Naive thymus-derived CD4-positive, alpha-beta T cell (primary cell): ENCODE data around the gene COQ3. TPM values are rescaled to one million over a fixed set of nuclear protein-coding genes. Genes with fewer than 3 reads are reported as not detected.
"Not testable (repeated sequence)": the region's sequence is repeated elsewhere in the genome, so short reads cannot be mapped to it uniquely, and the experiment has no call there.

ENCODE experiments used
- ATAC-seq: fragments of 150-1000 bp; cut with Tn5 transposase; 2 replicates; pipeline ENCODE4 v1.10.0; 2021; ENCODE audit warnings: mild to moderate bottlenecking, moderate library complexity
- CTCF ChIA-PET: fragments of 350-600 bp; sonication (Branson Sonifier 250); formaldehyde crosslinking; loops from one replicate; lab custom pipeline; 2021; ENCODE audit warnings: antibody characterized with exemption; lab: Charles Lee
- POLR2A ChIA-PET: fragments of 350-600 bp; sonication (Branson Sonifier 250); formaldehyde crosslinking; loops from one replicate; lab custom pipeline; 2021; ENCODE audit warnings: antibody characterized with exemption, inconsistent platforms; lab: Charles Lee
- DNase-seq, 9 donors: peaks; one replicate each; pipeline versions ENCODE4 v3.0.0 to v3.0.0-alpha.2; 2020 to 2022; ENCODE audit warnings: mixed read lengths in 1 of 9
- H3K27ac ChIP-seq: one replicate; pipeline ENCODE4 v1.7.0; 2013; ENCODE audit warnings: mild to moderate bottlenecking, low read depth, low read length, moderate library complexity
- H3K27me3 ChIP-seq, 2 donors: one replicate each; pipeline ENCODE4 v1.7.0; 2013; ENCODE audit warnings: low read length in 2 of 2, mild to moderate bottlenecking in 2 of 2, moderate library complexity in 2 of 2; ENCODE audit not compliant: control insufficient read depth in 2 of 2, insufficient read depth in 2 of 2
- H3K36me3 ChIP-seq, 3 experiments: 1 replicate in 2 of 3; 2 replicates in 1 of 3; pipeline ENCODE4 v1.7.0; 2013; ENCODE audit warnings: low read length in 3 of 3, mild to moderate bottlenecking in 3 of 3, moderate library complexity in 1 of 3; ENCODE audit not compliant: insufficient read depth in 3 of 3, control insufficient read depth in 2 of 3
- H3K4me1 ChIP-seq, 2 donors: one replicate each; pipeline ENCODE4 v1.7.0; 2013; ENCODE audit warnings: low read length in 2 of 2, mild to moderate bottlenecking in 2 of 2, moderate library complexity in 1 of 2; ENCODE audit not compliant: control insufficient read depth in 2 of 2, insufficient read depth in 2 of 2
- H3K4me3 ChIP-seq: 2 replicates; pipeline ENCODE4 v1.7.0; 2013; ENCODE audit warnings: mild to moderate bottlenecking, low read length
- H3K9me3 ChIP-seq, 3 experiments: 1 replicate in 2 of 3; 2 replicates in 1 of 3; pipeline ENCODE4 v1.7.0; 2013; ENCODE audit warnings: low read length in 3 of 3; ENCODE audit not compliant: control insufficient read depth in 2 of 3
- H3K27ac Mint-ChIP-seq, 9 donors: one replicate each; pipeline ENCODE4 v1.8.0; 2020 to 2022; ENCODE audit warnings: mixed read lengths in 9 of 9, mild to moderate bottlenecking in 8 of 9, moderate library complexity in 5 of 9, inconsistent platforms in 2 of 9
- H3K27me3 Mint-ChIP-seq, 5 donors: one replicate each; pipeline ENCODE4 v1.8.0; 2021 to 2022; ENCODE audit warnings: mixed read lengths in 5 of 5, mild to moderate bottlenecking in 1 of 5
- H3K36me3 Mint-ChIP-seq, 5 donors: one replicate each; pipeline ENCODE4 v1.8.0; 2020 to 2022; ENCODE audit warnings: mixed read lengths in 5 of 5, mild to moderate bottlenecking in 3 of 5, inconsistent platforms in 1 of 5
- H3K4me1 Mint-ChIP-seq, 7 donors: one replicate each; pipeline ENCODE4 v1.8.0; 2020 to 2022; ENCODE audit warnings: mixed read lengths in 7 of 7, mild to moderate bottlenecking in 3 of 7, inconsistent platforms in 1 of 7
- H3K4me3 Mint-ChIP-seq, 10 donors: one replicate each; pipeline ENCODE4 v1.8.0; 2020 to 2022; ENCODE audit warnings: mild to moderate bottlenecking in 10 of 10, mixed read lengths in 10 of 10, moderate library complexity in 6 of 10, inconsistent platforms in 2 of 10
- H3K9me3 Mint-ChIP-seq, 11 donors: one replicate each; pipeline ENCODE4 v1.8.0; 2020 to 2022; ENCODE audit warnings: mixed read lengths in 11 of 11, mild to moderate bottlenecking in 4 of 11, inconsistent platforms in 1 of 11, moderate library complexity in 1 of 11
- intact Hi-C, 2 donors: fragments of 100-400 bp; cut with micrococcal nuclease; formaldehyde crosslinking; loops; one replicate each; pipeline ENCODE4 v1.15.1; 2023
- polyA plus RNA-seq, 2 donors: library from polyadenylated mRNA; unstranded; fragments of 300-500 nt; fragmentation: Illumina TruSeq; gene quantifications; one replicate each; pipeline ENCODE4 v1.2.3, GENCODE V29; 2021
- total RNA-seq, 6 experiments: library from RNA in 5 of 6; stranded (reverse) in 5 of 6; gene quantifications; 1 replicate in 5 of 6; 2 replicates in 1 of 6; pipeline ENCODE4 v1.2.3 and lab custom pipeline; 2021 to 2026

COQ3 gene
- total and polyA plus RNA-seq, 7 experiments from 2014 or later = 1.8 to 11.4 (median 5.1) TPM

DNA sequence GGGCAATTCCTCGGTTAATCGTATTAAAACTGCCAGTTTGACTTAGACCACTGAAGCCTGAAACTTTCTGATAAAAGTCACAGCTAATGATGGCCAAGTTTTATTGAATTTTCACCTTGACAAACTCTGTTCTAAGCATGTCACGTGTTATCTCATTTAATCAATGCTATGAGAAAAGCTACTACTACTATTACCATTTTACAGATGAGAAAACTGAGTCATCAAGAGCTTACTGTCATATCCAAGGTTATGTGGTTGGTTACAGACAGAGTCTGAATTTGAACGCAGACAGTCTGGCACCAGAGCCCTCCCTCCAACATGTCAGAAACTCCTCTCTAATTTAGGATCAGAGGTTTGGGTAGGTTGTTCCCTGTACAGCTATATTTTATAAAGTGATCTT is 48.8 kb downstream of the COQ3 start:
- intact Hi-C loops = no loop called here
- CTCF ChIA-PET = interaction anchor here (0.6 kb wide), 1 partner anchor 37 kb away, joined by 3 read pairs; no protein-coding TSS in a partner anchor

GRCh38 chr6:99344289-99344688 is 49.7 kb downstream of the COQ3 start:
- Mint-ChIP-seq H3K4me1 (peaks cover 0 to 3% (median 0%) of the 10 kb centered on the region in 7 donors), H3K27ac (no peak overlapping the region), H3K27me3 (peaks cover 46 to 72% (median 54%) of the 10 kb centered on the region in 5 donors), H3K9me3 (peaks cover 0 to 1% (median 0%) of the 10 kb centered on the region in 11 donors), H3K4me3 (no peak overlapping the region), H3K36me3 (no peaks in the 10 kb centered on the region)
- ATAC-seq = no peak
- Histone ChIP-seq H3K4me1 (no peaks in the 10 kb centered on the region), H3K9me3 (no peaks in the 10 kb centered on the region), H3K4me3 (no peak overlapping the region), H3K36me3 (no peaks in the 10 kb centered on the region), H3K27me3 (peaks cover 0 to 8% of the 10 kb centered on the region in 2 donors), H3K27ac (no peak overlapping the region)
- ChIA-PET CTCF (no interaction called here), POLR2A (no interaction called here)
- no peak for DNase-seq
- intact Hi-C loops = no loop called here

More for the DNA sequence above, 48.8 kb downstream of the COQ3 start:
- Histone ChIP-seq H3K9me3 (no peaks in the 10 kb centered on the region), H3K4me3 (no peak overlapping the region), H3K36me3 (no peaks in the 10 kb centered on the region), H3K27me3 (peaks cover 0 to 11% of the 10 kb centered on the region in 2 donors), H3K27ac (no peak overlapping the region), H3K4me1 (no peaks in the 10 kb centered on the region)
- Mint-ChIP-seq H3K4me3 (no peak overlapping the region), H3K9me3 (peaks cover 0 to 1% (median 0%) of the 10 kb centered on the region in 11 donors), H3K4me1 (peaks cover 0 to 4% (median 3%) of the 10 kb centered on the region in 7 donors), H3K27me3 (peaks cover 42 to 70% (median 52%) of the 10 kb centered on the region in 5 donors), H3K27ac (no peak overlapping the region), H3K36me3 (no peaks in the 10 kb centered on the region)
- no peak for DNase-seq
- no peak for ATAC-seq
- POLR2A ChIA-PET = no interaction called here

GRCh38 chr6:99341862-99342455 is 52.0 kb downstream of the COQ3 start:
- ChIA-PET CTCF (no interaction called here), POLR2A (no interaction called here)
- ATAC-seq = no peak
- Histone ChIP-seq H3K36me3 (no peaks in the 10 kb centered on the region), H3K4me3 (no peak overlapping the region), H3K27me3 (no peaks in the 10 kb centered on the region), H3K4me1 (no peaks in the 10 kb centered on the region), H3K27ac (no peak overlapping the region), H3K9me3 (no peaks in the 10 kb centered on the region)
- no peaks in the 10 kb centered on the region for H3K9me3 Mint-ChIP-seq
- no peak overlapping the region for H3K4me3 Mint-ChIP-seq
- H3K36me3 Mint-ChIP-seq = no peaks in the 10 kb centered on the region
- peaks cover 0 to 3% (median 0%) of the 10 kb centered on the region in 7 donors for H3K4me1 Mint-ChIP-seq
- no peak overlapping the region for H3K27ac Mint-ChIP-seq
- intact Hi-C loops = no loop called here
- H3K27me3 Mint-ChIP-seq = peaks cover 49 to 66% (median 60%) of the 10 kb centered on the region in 5 donors
- DNase-seq = no peak

GRCh38 chr6:99338188-99338587 is 55.8 kb downstream of the COQ3 start:
- no peaks in the 10 kb centered on the region for H3K27me3 ChIP-seq
- H3K4me1 ChIP-seq = no peaks in the 10 kb centered on the region
- H3K27ac ChIP-seq = no peak overlapping the region
- DNase-seq = no peak
- no peaks in the 10 kb centered on the region for H3K36me3 Mint-ChIP-seq
- no peaks in the 10 kb centered on the region for H3K36me3 ChIP-seq
- H3K4me3 Mint-ChIP-seq = no peak overlapping the region
- peaks cover 0 to 4% (median 0%) of the 10 kb centered on the region in 7 donors for H3K4me1 Mint-ChIP-seq
- no peak for ATAC-seq
- CTCF ChIA-PET = no interaction called here
- H3K9me3 ChIP-seq = no peaks in the 10 kb centered on the region
- H3K27ac Mint-ChIP-seq = no peak overlapping the region
- POLR2A ChIA-PET = no interaction called here
- peaks cover 33 to 47% (median 39%) of the 10 kb centered on the region in 5 donors for H3K27me3 Mint-ChIP-seq
- H3K4me3 ChIP-seq = no peak overlapping the region
- H3K9me3 Mint-ChIP-seq = no peaks in the 10 kb centered on the region
- intact Hi-C loops = no loop called here

DNA sequence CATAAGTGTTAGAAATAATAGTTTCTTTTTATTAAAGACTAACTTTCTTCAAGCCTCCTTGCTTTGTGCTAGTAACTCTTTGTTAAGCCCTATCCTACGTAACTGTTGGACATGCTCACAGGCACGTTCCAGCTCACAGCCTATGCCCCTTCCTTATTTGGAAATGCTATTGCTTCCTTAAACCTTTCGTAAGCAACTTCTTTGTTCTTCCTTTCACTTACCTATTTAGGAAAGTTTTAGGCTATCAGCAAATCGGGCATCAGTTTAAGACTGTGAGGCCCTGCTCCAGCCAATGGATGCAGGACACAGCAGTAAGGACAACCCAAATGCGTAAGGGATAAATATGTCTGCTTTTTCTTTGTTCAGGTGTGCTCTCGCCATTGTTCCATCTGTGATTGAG is 58.7 kb downstream of the COQ3 start:
- CTCF ChIA-PET, DNase-seq, H3K4me1 Mint-ChIP-seq, H3K4me3 ChIP-seq, H3K9me3 ChIP-seq, ATAC-seq, H3K36me3 Mint-ChIP-seq, POLR2A ChIA-PET, H3K9me3 Mint-ChIP-seq, H3K27me3 ChIP-seq, H3K36me3 ChIP-seq, H3K27ac Mint-ChIP-seq, H3K4me1 ChIP-seq, H3K27ac ChIP-seq: not testable (repeated sequence)
- intact Hi-C loops = loop anchor here in 1 of 2 donors (2.0 kb wide), 1 partner anchor 90 kb away; the partner anchor contains the start of gene PNISR
- H3K4me3 Mint-ChIP-seq = peak overlapping the region in 1 of 10 donors; percentile 23
- peaks cover 27 to 43% (median 35%) of the 10 kb centered on the region in 5 donors for H3K27me3 Mint-ChIP-seq

DNA sequence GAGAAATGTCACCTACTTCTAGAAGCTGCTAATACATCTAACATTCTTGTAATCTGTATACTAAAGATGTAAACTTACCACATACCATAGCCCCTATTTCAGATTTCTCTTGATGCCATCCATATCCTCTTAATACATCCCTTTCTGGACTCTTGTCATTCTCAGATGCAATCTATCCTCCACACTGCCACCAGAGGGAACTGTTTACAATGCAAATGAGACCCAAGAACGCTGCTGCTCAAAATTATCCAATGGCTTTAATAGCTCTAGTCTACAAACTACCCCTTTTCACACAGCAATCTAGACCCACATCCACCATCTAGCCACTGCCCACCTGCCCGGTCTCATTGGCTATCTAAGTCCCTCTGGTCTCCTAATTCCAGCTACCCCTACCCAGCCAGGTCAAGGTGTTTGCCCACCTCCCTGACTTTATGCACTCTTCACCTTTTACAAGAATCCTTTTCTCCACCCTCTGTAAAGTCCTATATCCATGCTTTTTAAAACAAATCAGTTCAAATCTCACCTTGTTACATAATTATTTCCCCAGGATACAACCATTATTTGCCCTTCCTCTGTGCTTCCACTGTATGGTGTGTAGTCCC is 59.4 kb downstream of the COQ3 start:
- peak in 1 of 9 donors; percentile 12 for DNase-seq
- no peaks in the 10 kb centered on the region for H3K9me3 ChIP-seq
- ChIA-PET POLR2A (no interaction called here), CTCF (no interaction called here)
- no peak overlapping the region for H3K4me3 Mint-ChIP-seq
- peaks cover 30 to 42% (median 33%) of the 10 kb centered on the region in 5 donors for H3K27me3 Mint-ChIP-seq
- peak; percentile 41 for ATAC-seq
- H3K4me1 Mint-ChIP-seq = peaks cover 0 to 4% (median 2%) of the 10 kb centered on the region in 7 donors
- no peaks in the 10 kb centered on the region for H3K36me3 ChIP-seq
- H3K27ac Mint-ChIP-seq = no peak overlapping the region
- H3K36me3 Mint-ChIP-seq = no peaks in the 10 kb centered on the region
- no peaks in the 10 kb centered on the region for H3K4me1 ChIP-seq
- intact Hi-C loops = loop anchor here (1.0 to 5.0 kb wide), 3 partner anchors 90 to 763 kb away; partner anchors contain the start of gene PNISR (in 2 of the 2)
- H3K4me3 ChIP-seq = no peak overlapping the region
- H3K27ac ChIP-seq = no peak overlapping the region
- H3K9me3 Mint-ChIP-seq = no peaks in the 10 kb centered on the region
- H3K27me3 ChIP-seq = no peaks in the 10 kb centered on the region
